Suprapubic skin (tissue), 3 donors: ENCODE results near the gene TENT4A.

Experiments used
- CTCF ChIP-seq, 2 donors: fragments of 200-600 bp in 1 of 2; fragments of 450-650 bp in 1 of 2; sonication (generic) in 1 of 2; IDR thresholded peaks; one replicate each; pipeline ENCODE4 v1.5.1; 2016 to 2019; ENCODE audit warnings: antibody characterized with exemption in 2 of 2, mild to moderate bottlenecking in 1 of 2, moderate library complexity in 1 of 2
- EP300 ChIP-seq: sonication (generic); formaldehyde crosslinking; IDR thresholded peaks from one replicate; pipeline ENCODE4 v1.6.1; 2017; ENCODE audit warnings: antibody characterized with exemption

GRCh38 chr5:6715271-6715670 is 2.0 kb downstream of the TENT4A start:
- TF ChIP-seq CTCF (IDR thresholded peaks at IDR 0.05) = no peak
- TF ChIP-seq EP300 = no peak
